HepG2 (cell line): ENCODE results near the gene SLC16A3. TPM values are rescaled to one million over a fixed set of nuclear protein-coding genes. Genes with fewer than 3 reads are reported as not detected.

Experiments
- ARNT ChIP-seq: fragments of 450-650 bp; IDR thresholded peaks from 2 replicates; pipeline ENCODE4 v1.6.1; 2017
- ATF1 ChIP-seq: IDR thresholded peaks from 2 replicates; pipeline ENCODE4 v1.6.1; 2016; ENCODE audit warnings: mild to moderate bottlenecking, control low read depth
- CBX2 ChIP-seq, 2 experiments: fragments of 200-600 bp in 1 of 2; sonication (generic); formaldehyde crosslinking in 1 of 2; IDR thresholded peaks; 2 replicates each; pipeline versions ENCODE4 v1.7.0 to v1.8.1; 2018 to 2022; ENCODE audit warnings: low read depth in 2 of 2, low read length in 1 of 2, mild to moderate bottlenecking in 1 of 2, missing genetic modification reagents in 1 of 2
- DNMT3B ChIP-seq: conservative IDR thresholded peaks from 2 replicates; pipeline ENCODE4 v1.6.1; 2016; ENCODE audit warnings: missing biosample characterization, control low read depth
- GTF3A ChIP-seq: sonication (generic); formaldehyde crosslinking; conservative IDR thresholded peaks from 2 replicates; pipeline ENCODE4 v1.4.0; 2020; ENCODE audit warnings: mild to moderate bottlenecking, missing genetic modification reagents
- HNF4A ChIP-seq: sonication (generic); formaldehyde crosslinking; IDR thresholded peaks from 2 replicates; pipeline ENCODE4 v1.4.0; 2020; ENCODE audit warnings: missing genetic modification reagents
- MAFG ChIP-seq: sonication (generic); formaldehyde crosslinking; IDR thresholded peaks from 2 replicates; pipeline ENCODE4 v1.5.1; 2020; ENCODE audit warnings: mild to moderate bottlenecking, missing genetic modification reagents
- MIER2 ChIP-seq: IDR thresholded peaks from 2 replicates; pipeline ENCODE4 v1.6.1; 2016; ENCODE audit warnings: missing biosample characterization, missing genetic modification reagents
- MYC ChIP-seq: sonication (generic); formaldehyde crosslinking; IDR thresholded peaks from 2 replicates; pipeline ENCODE4 v1.9.0; 2021; ENCODE audit warnings: missing genetic modification reagents, borderline replicate concordance
- NFRKB ChIP-seq: fragments of 450-650 bp; IDR thresholded peaks from 2 replicates; pipeline ENCODE4 v1.6.1; 2017
- PAWR ChIP-seq: sonication (generic); formaldehyde crosslinking; IDR thresholded peaks from 2 replicates; pipeline ENCODE4 v1.4.0; 2020; ENCODE audit warnings: missing genetic modification reagents, mild to moderate bottlenecking, borderline replicate concordance
- RBFOX2 ChIP-seq: fragments of 200-400 bp; formaldehyde crosslinking; IDR thresholded peaks from 2 replicates; pipeline ENCODE4 v1.6.1; 2017; ENCODE audit warnings: low read depth, mild to moderate bottlenecking, low read length
- RFX3 ChIP-seq: IDR thresholded peaks from 2 replicates; pipeline ENCODE4 v1.6.1; 2016; ENCODE audit warnings: missing biosample characterization, missing genetic modification reagents
- RFXANK ChIP-seq: IDR thresholded peaks from 2 replicates; pipeline ENCODE4 v1.6.1; 2016
- RNF2 ChIP-seq: fragments of 450-650 bp; conservative IDR thresholded peaks from 2 replicates; pipeline ENCODE4 v1.6.1; 2016; ENCODE audit warnings: low read depth
- SAFB2 ChIP-seq: sonication (generic); formaldehyde crosslinking; IDR thresholded peaks from 2 replicates; pipeline ENCODE4 v1.5.1; 2020; ENCODE audit warnings: missing genetic modification reagents, low read depth, mild to moderate bottlenecking, borderline replicate concordance
- SIX1 ChIP-seq: sonication (generic); formaldehyde crosslinking; IDR thresholded peaks from 2 replicates; pipeline ENCODE4 v1.4.0; 2020; ENCODE audit warnings: missing genetic modification reagents, borderline replicate concordance
- ZBTB8A ChIP-seq: sonication (generic); formaldehyde crosslinking; IDR thresholded peaks from 2 replicates; pipeline ENCODE4 v1.4.0; 2020; ENCODE audit warnings: mild to moderate bottlenecking, low read depth, missing genetic modification reagents, borderline replicate concordance
- ZNF101 ChIP-seq: sonication (generic); formaldehyde crosslinking; IDR thresholded peaks from 2 replicates; pipeline ENCODE4 v1.4.0; 2020; ENCODE audit warnings: mild to moderate bottlenecking, low read depth, missing genetic modification reagents, borderline replicate concordance
- ZNF124 ChIP-seq: sonication (generic); formaldehyde crosslinking; IDR thresholded peaks from 2 replicates; pipeline ENCODE4 v1.4.0; 2020; ENCODE audit warnings: missing genetic modification reagents
- ZNF441 ChIP-seq: sonication (generic); formaldehyde crosslinking; IDR thresholded peaks from 2 replicates; pipeline ENCODE4 v1.7.0; 2021; ENCODE audit warnings: missing genetic modification reagents, borderline replicate concordance
- ZNF7 ChIP-seq: IDR thresholded peaks from 2 replicates; pipeline ENCODE4 v1.6.1; 2016; ENCODE audit warnings: missing biosample characterization, missing genetic modification reagents
- ZNF781 ChIP-seq: sonication (generic); formaldehyde crosslinking; IDR thresholded peaks from 2 replicates; pipeline ENCODE4 v1.5.1; 2020; ENCODE audit warnings: borderline replicate concordance, mild to moderate bottlenecking, missing genetic modification reagents; ENCODE audit errors: not compliant biosample characterization
- ZZZ3 ChIP-seq: sonication (generic); formaldehyde crosslinking; IDR thresholded peaks from 2 replicates; pipeline ENCODE4 v1.4.0; 2020; ENCODE audit warnings: missing genetic modification reagents, mild to moderate bottlenecking, borderline replicate concordance
- polyA plus RNA-seq, 8 experiments: library from polyadenylated mRNA; depleted of rRNA in 3 of 8; stranded (reverse) in 7 of 8; unstranded in 1 of 8; fragments of >200 nt; fragmentation: Illumina TruSeq in 4 of 8; extraction: Trizol in 4 of 8; gene quantifications; 2 replicates each; pipeline versions ENCODE4 v1.2.1 to v1.2.3, GENCODE V29; 2011 to 2016; ENCODE audit warnings: low read depth in 4 of 8, missing spikeins in 1 of 8, mixed read lengths in 1 of 8; ENCODE audit not compliant: insufficient read depth in 1 of 8
- total RNA-seq, 5 experiments: library from RNA; depleted of rRNA; stranded (reverse); fragments of >200 nt; fragmentation: Illumina TruSeq; extraction: Trizol; gene quantifications; 2 replicates each; pipeline ENCODE4 v1.2.3, GENCODE V29; 2016; ENCODE audit warnings: low read depth in 1 of 5
- TF ChIP-seq, protein P1 (sequence below): sonication (generic); formaldehyde crosslinking; IDR thresholded peaks from 2 replicates; pipeline ENCODE4 v1.4.0; 2020; ENCODE audit warnings: missing genetic modification reagents
- TF ChIP-seq, protein P2 (sequence below): sonication (generic); formaldehyde crosslinking; IDR thresholded peaks from 2 replicates; pipeline ENCODE4 v1.4.0; 2020; ENCODE audit warnings: mild to moderate bottlenecking, missing genetic modification reagents
- TF ChIP-seq, protein P3 (sequence below): sonication (generic); formaldehyde crosslinking; IDR thresholded peaks from 2 replicates; pipeline ENCODE4 v1.4.0; 2020; ENCODE audit warnings: mild to moderate bottlenecking, missing genetic modification reagents
- TF ChIP-seq, protein P4 (sequence below): IDR thresholded peaks from 2 replicates; pipeline ENCODE4 v1.6.1; 2016; ENCODE audit warnings: mild to moderate bottlenecking, missing biosample characterization, missing genetic modification reagents
- TF ChIP-seq, protein P5 (sequence below): sonication (generic); formaldehyde crosslinking; IDR thresholded peaks from 2 replicates; pipeline ENCODE4 v1.5.0; 2020; ENCODE audit warnings: mild to moderate bottlenecking, low read depth, missing genetic modification reagents, borderline replicate concordance

SLC16A3 gene
- total and polyA plus RNA-seq, 2 of the 13 experiments (the other 11 are each of a cell fraction or from before 2014, with no cell fraction given), result 242 to 349 TPM

DNA sequence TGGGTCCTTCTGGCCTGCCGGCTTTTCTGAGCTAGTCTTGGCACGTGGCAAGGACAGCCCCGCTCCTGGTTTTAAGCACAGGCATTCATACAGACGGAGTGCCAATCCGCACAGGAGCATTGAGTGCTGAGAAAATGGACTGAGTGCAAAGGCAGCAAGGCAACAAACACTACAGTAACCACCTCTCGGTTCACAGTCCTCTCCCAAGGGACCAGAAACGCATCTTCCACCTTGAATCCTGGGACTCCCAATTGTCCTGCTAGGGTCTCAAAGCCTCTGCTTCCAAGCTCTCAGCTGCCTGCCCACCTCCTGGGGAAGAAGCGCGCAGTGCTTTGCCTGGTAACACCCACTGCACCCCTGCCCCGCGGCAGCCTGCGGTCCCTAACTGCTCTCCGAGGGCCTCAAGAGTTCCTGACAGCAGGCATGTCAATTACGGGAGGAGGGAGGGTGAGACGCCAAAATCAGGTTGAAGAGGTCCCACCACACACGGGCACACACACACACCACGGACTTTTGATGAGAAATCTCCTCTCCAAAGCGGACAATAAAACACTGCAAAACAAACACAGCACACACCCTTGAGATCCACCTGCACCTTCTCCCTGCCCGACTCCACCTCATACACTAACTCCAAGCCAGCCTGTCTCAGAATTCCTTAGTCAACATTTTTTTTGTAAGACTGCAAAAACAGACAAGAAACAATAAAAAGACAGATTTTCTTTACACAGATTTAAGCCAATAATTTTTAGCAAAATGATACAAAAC, 15.0 kb downstream of the SLC16A3 start (continued):
- no peak for TF ChIP-seq RFX3 (CRISPR knock-in tag)
- TF ChIP-seq MYC (CRISPR knock-in tag), result no peak
- TF ChIP-seq HNF4A (CRISPR knock-in tag), result no peak
- TF ChIP-seq ZNF7 (CRISPR knock-in tag), result no peak
- TF ChIP-seq ZNF781 (CRISPR knock-in tag), result no peak
- TF ChIP-seq, protein P1, sequence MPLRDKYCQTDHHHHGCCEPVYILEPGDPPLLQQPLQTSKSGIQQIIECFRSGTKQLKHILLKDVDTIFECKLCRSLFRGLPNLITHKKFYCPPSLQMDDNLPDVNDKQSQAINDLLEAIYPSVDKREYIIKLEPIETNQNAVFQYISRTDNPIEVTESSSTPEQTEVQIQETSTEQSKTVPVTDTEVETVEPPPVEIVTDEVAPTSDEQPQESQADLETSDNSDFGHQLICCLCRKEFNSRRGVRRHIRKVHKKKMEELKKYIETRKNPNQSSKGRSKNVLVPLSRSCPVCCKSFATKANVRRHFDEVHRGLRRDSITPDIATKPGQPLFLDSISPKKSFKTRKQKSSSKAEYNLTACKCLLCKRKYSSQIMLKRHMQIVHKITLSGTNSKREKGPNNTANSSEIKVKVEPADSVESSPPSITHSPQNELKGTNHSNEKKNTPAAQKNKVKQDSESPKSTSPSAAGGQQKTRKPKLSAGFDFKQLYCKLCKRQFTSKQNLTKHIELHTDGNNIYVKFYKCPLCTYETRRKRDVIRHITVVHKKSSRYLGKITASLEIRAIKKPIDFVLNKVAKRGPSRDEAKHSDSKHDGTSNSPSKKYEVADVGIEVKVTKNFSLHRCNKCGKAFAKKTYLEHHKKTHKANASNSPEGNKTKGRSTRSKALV, result no peak
- no peak for TF ChIP-seq MIER2
- no peak for TF ChIP-seq CBX2 (IDR thresholded peaks at IDR 0.05; ENCODE audit: low read depth, low read length)
- no peak for TF ChIP-seq CBX2 (CRISPR knock-in tag; IDR thresholded peaks at IDR 0.05; ENCODE audit: low read depth)
- TF ChIP-seq, protein P2, sequence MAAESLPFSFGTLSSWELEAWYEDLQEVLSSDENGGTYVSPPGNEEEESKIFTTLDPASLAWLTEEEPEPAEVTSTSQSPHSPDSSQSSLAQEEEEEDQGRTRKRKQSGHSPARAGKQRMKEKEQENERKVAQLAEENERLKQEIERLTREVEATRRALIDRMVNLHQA (CRISPR knock-in tag), result no peak
- 0 out of 2 replicates have a peak, but pooled peaks have one; percentile 6 for TF ChIP-seq ZZZ3 (CRISPR knock-in tag)
- no peak for TF ChIP-seq GTF3A (CRISPR knock-in tag)
- 0 out of 2 replicates have a peak, but pooled peaks have one; percentile 15 for TF ChIP-seq ZNF124
- no peak for TF ChIP-seq RFXANK
- no peak for TF ChIP-seq NFRKB
- TF ChIP-seq ZNF101, result no peak
- no peak for TF ChIP-seq ARNT
- no peak; the same call in 1 of the 2 replicates for TF ChIP-seq SAFB2 (CRISPR knock-in tag)
- TF ChIP-seq MAFG (CRISPR knock-in tag), result peak; percentile 40; the same call in 1 of the 2 replicates
- TF ChIP-seq ZBTB8A (CRISPR knock-in tag), result no peak
- TF ChIP-seq, protein P3, sequence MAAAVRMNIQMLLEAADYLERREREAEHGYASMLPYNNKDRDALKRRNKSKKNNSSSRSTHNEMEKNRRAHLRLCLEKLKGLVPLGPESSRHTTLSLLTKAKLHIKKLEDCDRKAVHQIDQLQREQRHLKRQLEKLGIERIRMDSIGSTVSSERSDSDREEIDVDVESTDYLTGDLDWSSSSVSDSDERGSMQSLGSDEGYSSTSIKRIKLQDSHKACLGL, result no peak
- no peak for TF ChIP-seq RNF2
- TF ChIP-seq ZNF441, result no peak
- TF ChIP-seq, protein P4, sequence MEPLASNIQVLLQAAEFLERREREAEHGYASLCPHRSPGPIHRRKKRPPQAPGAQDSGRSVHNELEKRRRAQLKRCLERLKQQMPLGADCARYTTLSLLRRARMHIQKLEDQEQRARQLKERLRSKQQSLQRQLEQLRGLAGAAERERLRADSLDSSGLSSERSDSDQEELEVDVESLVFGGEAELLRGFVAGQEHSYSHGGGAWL (CRISPR knock-in tag), result peak; percentile 13; the same call in 1 of the 2 replicates
- no peak for TF ChIP-seq SIX1
- TF ChIP-seq RBFOX2, result 0 out of 2 replicates have a peak, but pooled peaks have one; percentile 15
- TF ChIP-seq, protein P5, sequence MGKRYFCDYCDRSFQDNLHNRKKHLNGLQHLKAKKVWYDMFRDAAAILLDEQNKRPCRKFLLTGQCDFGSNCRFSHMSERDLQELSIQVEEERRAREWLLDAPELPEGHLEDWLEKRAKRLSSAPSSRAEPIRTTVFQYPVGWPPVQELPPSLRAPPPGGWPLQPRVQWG (CRISPR knock-in tag), result no peak
- TF ChIP-seq ATF1 (CRISPR knock-in tag), result no peak
- no peak for TF ChIP-seq PAWR (CRISPR knock-in tag)
- TF ChIP-seq DNMT3B (CRISPR knock-in tag), result 0 out of 2 replicates have a peak, but pooled peaks have one; percentile 45
